Ramos (cell line): ENCODE results near the gene BCAS3.
"Not testable (repeated sequence)": the region's sequence is repeated elsewhere in the genome, so short reads cannot be mapped to it uniquely, and the experiment has no call there.

ENCODE experiments used
- in situ Hi-C: fragments of 300-500 bp; cut with MboI; formaldehyde crosslinking; loops from one replicate; pipeline ENCODE4 v1.14.3; 2022; ENCODE audit warnings: low sequenced_read_pairs; ENCODE audit not compliant: unreplicated experiment

Gene BCAS3

DNA sequence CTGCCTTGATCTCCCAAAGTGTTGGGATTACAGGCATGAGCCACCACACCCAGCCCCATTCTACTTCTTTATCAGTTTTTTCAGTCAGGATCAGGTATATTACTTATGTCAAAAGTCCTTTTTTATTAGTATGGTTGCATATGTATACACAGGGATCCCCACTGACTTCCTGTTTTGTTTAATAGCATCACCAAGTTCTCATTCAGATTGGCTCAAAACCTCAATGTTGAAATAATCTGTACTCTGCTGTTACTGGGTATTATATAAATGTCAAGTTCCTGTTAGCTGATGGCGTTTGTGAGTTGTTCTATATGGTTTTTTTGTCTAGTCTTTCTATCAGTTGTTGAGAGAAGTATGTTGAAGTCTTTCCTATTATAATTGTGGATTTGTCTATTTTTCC lies 168.5 kb downstream of the BCAS3 start:
- in situ Hi-C loops: no loop called here

DNA sequence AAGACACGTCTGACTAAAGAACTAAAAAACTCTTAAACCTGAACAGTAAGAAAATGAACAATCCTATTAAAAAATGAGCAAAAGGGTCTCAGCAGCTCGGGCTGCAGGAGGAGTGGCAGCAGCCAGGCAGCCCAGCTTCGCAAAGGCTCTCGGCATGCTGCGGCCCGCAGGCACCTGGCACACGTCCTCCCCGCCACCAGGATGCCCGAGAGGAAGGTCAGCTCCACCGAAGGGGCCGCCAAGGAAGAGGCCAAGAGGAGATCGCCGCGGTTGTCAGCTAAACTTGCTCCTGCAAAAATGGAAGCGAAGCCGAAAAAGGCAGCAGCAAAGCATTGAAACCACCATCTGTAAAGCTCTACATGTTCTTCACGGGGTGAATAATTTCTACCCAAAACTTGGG lies 173.5 kb downstream of the BCAS3 start:
- in situ Hi-C loops: no loop called here

DNA sequence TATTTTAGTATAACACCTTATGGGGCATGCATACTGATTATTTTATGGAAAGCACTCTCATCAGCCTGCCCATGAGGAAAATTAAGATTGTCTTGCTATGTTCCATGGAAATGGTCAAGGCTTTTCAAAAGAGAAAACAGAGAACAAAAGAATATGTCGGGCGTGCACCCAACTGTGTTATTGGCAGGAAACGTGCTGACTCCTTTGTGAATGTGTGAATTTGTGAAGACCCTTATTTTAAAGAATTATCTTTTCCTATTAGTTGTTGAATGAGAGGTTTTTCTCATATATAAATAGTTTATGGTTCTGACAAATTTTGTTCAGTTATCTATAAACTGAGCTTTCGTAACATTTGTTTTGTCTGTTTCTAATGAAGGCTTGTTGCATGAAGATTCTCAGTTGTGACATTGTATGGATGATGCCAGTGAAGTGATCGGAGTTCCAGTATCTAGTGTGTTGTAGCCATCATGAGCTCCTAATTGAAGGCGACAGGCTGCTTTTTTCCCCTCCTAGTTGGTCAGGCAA lies 180.0 kb downstream of the BCAS3 start:
- in situ Hi-C loops: no loop called here

DNA sequence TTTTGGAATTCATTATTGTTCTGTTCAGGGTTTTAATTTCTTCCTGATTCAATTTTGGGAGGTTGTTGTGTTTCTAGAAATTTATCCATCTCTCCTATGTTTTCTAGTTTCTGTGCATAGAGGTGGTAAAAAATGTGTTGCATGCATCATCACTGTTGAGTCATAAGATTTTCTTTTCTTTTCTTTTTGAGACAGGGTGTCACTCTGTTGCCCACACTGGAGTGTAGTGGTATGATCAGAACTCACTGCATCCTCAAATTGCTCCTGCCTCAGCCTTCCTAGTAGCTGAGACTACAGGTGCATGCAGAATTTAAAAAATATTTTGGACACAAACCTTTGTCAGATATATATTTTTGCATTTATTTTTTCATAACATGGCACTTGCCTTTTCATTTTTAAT lies 184.8 kb downstream of the BCAS3 start:
- in situ Hi-C loops: no loop called here

DNA sequence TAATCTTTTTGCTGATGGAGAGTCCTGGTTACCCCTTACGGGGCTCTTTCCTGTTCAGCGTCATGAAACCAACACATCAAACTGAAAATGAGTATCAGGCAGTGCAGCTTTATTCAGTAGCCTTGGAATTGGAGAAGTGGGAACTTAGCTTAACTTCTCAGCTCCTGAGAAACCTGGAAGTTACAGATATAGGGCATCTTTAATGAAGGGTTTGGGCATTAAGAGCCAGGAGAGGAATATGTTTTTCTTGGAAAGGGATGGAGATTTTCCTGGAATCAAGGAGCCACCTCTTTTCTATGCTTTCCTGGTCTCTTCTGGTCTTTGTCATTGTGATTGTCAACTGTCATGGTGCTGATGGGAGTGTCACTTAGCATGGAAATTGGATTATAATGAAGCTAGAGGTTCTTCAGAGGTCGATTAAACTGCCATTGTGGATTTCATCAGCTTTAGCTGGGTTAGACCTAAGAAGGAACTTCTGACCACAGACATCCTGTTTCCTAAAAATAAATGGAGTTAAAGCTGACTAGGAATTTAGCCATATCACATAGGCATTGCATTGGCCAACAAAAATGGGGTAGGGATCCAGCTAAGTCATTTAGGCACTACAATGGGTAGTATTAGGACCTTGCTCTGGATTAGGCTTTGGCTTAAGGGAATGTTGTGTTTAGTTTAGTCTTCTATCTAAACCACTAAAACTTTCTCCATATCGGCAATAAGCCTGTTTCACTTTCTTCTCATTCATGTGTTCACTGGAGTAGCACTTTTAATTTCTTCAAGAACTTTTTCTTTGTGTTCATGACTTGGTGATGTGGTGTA lies 186.4 kb downstream of the BCAS3 start:
- in situ Hi-C loops: no loop called here

DNA sequence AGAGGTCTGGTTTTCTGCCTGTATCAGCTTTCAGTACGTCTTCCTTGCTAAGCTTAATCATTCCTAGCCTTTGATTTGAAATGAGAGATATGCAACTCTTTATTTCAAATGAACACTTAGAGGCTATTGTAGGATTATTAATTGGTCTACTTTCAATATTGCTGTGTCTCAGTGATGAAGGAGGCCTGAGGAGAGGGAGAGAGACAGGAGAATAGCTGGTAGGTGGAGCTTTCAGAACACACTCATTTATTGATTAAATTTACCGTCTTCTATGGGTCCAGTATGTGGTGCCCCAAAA lies 187.0 kb downstream of the BCAS3 start:
- in situ Hi-C loops: no loop called here

DNA sequence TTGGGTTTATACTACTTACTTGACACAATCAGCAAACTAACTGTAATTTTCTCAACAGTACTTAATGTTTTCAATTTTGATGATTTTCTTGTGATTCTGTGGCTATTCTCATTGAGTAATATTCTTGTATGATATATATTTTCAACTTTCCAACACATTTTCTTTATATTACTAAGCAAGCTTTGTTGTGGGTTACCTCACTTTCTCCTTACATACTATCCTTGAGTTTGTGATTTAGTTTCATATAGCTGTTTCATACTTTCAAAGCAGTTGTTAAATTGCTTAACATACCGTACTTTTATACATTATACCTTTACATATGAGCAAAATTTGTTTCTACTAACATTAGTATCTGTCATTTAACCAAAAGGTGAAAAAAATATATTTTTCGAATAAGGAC lies 197.1 kb downstream of the BCAS3 start:
- in situ Hi-C loops: no loop called here

DNA sequence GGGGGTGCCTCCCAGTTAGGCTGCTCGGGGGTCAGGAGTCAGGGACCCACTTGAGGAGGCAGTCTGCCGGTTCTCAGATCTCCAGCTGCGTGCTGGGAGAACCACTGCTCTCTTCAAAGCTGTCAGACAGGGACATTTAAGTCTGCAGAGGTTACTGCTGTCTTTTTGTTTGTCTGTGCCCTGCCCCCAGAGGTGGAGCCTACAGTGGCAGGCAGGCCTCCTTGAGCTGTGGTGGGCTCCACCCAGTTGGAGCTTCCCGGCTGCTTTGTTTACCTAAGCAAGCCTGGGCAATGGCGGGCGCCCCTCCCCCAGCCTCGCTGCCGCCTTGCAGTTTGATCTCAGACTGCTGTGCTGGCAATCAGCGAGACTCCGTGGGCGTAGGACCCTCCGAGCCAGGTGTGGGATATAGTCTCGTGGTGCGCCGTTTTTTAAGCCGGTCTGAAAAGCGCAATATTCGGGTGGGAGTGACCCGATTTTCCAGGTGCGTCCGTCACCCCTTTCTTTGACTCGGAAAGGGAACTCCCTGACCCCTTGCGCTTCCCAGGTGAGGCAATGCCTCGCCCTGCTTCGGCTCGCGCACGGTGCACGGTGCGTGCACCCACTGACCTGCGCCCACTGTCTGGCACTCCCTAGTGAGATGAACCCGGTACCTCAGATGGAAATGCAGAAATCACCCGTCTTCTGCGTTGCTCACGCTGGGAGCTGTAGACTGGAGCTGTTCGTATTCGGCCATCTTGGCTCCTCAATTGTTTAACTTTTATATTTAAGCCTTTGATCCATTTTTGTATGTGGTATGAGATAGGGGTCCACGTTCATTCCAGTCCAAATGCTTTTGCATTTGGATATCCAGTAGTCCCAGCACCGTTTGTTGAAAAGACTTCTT lies 209.3 kb downstream of the BCAS3 start:
- in situ Hi-C loops: not testable (repeated sequence)

DNA sequence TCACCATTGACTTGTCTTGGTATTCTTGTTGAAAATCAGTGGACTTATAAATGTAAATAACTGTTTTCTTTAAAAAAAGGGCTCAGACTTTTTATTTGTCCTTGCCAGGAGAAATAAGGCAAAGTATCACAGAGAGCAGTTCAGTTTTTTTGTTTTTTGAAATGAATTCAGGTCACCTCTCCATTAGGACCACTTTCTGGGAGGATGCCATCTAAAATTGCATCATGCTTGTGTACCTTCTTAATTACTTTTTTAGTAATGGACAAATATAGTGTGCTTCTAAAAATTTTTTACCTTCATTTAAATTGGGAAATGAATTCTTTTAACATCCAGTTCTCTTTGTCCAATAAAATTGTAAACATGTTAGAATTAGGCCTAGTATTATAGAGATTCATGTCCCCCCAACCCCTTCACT lies 210.0 kb downstream of the BCAS3 start:
- in situ Hi-C loops: no loop called here

DNA sequence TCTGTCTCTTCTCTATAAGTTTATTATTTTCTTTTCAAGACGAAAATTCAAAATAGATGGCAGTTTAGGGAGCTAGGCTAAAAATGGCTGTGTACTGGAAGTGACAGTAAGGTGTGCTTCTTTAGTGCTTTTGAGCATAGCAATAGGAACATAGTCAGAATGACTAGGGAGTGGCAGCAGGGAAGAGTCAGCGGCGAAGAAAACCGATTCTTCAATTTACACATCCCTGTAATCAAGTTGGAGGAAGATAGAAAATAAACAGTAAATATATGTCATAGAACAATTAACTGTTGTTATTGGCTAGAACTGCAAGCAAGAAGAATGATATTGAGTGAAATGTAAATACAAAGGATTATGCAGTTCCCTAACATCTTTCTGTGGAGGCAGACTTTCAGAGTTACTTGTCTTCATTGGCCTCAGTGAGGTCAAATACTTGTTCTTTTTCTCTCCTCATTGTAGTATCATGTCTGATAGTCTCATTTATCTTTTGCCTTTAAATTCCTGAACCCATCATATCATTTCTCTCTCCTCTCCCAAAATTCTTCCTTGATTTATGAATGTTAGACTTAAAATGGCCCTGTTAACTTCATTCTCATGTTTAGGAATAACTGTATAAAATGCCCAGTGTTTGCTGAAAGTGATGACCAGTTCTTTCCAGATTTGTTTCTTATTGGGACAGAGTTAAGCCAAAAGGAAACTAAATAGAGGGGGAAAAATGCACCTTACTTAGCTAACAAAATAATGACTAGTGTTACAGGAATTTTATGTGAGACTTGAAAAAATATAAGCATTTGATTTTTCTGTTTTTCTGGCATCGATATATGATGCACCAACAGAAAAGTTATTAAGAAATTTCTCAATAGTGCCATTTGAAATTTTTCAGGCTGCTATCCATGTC lies 211.4 kb downstream of the BCAS3 start:
- in situ Hi-C loops: no loop called here

DNA sequence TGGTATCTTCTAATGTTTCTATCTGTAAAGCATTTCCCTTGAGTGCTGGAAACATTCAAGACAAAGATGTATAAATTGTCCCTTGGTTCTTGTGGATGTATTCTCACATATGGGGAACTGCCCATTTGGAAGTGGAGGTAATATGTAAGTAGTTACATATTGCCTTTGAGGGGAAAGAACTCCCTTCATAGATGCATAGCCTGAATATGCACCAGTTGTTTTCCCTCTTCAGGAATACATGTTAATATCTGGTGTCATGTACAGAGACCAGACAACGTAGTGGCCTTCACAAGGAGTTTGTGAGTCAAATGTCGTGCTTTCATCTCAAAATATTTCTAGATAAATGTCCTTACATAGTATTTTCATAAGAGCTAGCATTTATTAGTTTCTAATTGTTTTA lies 213.5 kb downstream of the BCAS3 start:
- in situ Hi-C loops: no loop called here

DNA sequence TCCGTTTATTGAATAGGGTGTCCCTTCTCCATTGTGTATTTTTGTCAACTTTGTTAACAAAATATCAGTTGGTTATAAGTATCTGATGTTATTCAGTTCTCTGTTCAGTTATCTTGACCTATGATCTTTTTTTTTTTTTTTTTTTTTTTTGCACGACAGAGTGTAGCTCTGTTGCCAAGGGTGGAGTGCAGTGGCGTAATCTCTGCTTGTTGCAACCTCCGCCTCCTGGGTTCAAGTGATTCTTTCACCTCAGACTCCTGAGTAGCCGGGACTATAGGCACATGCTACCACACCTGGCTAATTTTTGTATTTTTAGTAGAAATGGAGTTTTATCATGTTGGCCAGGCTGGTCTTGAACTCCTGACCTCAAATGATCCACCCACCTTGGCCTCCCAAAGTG lies 215.8 kb downstream of the BCAS3 start:
- in situ Hi-C loops: no loop called here

DNA sequence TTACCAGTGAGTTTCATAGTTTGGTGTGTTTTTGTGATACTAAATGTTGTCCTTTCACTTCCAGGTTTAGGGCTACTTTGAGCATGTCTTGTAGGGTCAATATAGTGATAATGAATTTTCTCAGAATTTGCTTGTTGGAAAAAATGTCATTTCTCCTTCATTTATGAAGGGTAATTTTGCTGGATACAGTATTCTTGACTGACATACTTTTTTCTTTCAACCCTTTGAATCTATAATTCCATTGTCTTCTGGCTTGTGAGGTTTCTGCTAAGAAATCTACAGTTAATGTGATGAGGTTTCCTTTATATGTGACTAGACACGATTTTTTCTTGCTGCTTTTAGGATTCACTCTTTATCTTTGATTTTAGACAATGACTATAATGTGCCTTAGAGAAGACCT lies 219.3 kb downstream of the BCAS3 start:
- in situ Hi-C loops: no loop called here

DNA sequence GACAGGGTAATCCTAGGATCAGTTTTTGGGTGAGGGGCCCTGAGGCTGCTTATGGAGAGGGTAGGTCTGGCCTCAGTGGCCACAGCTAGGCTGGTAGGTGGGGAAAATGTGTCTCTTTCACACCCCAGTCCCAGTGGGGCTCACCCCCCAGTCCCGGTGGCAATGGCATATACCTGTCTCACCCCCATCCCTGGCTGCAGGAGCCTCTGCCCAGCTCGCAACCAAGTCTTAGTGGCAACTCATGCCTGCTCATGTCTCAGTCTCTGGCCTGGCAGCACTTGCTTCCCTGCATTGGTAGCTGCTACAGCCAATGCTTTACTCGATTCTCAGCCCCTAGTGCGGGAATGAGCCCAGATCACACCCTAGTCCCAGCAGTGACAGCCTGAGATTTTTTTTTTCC lies 221.5 kb downstream of the BCAS3 start:
- in situ Hi-C loops: no loop called here

DNA sequence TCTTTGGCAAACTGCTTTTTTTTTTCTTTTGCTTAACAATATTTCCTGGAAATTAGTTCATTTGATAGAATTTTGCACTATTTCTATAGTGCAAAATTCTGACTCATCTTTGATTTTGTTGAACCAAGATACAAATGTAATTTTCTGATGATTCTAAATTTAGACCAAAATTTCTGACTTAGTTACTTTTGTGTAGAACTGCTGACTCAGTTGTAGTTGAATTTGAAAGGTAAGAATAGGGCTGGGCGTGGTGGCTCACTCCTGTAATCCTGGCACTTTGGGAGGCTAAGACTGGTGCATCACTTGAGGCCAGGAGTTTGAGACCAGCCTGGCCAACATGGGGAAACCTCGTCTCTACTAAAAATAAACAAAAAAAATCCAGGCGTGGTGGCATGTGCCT lies 223.0 kb downstream of the BCAS3 start:
- in situ Hi-C loops: no loop called here

DNA sequence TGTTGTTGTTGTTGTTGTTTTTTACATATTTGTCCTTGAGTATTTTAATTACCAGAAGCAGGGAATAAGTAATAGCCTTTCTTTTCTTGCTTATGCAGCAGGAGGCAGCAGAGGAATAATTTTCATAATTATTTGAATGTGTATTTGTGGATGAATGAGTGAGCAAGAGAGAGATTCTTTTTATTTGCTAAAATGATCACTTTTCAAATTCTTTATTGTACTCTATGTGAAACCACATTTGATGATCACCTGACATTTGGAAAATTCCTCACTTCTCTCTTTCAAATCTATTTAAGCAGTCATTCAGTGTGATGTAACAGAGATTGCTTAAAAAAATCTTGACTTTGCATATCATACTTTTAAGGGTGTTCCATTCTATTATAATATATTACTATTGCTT lies 223.6 kb downstream of the BCAS3 start:
- in situ Hi-C loops: no loop called here

DNA sequence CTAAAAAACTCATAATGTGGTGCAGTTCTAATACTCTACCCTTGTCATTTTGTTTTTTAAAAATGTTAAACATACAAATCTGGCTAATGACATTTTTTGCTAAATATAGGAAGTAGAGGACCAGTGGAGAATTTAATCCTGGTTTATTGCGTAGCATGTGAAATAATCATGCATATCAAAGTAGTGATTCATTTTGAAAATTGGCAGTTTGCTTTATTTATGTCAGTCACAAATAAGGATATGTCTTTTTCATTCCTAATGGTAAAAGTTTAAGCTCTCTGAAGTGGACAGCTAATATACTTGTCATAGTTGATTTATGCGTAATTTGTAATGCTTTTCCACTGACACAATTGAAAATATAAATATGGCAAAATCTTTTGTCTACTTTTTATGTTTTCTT lies 224.2 kb downstream of the BCAS3 start:
- in situ Hi-C loops: no loop called here

DNA sequence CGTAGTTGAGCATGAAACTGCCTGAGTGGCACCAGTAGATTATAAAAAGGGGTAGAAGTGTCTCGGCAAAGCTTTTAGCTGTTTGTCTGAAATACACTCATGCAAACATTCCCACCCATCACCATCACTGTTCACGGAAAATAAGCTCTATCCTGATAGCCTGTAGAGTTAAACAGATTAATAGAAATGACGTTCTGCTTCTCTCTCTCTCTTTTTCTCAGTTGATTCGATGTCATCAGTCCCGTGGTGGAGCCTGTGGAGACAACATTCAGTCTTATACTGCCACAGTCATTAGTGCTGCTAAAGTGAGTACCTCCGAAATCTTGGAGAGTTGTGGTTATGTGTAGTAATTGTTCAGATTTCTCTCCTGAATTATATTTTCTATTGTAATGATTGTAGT lies 224.7 kb downstream of the BCAS3 start:
- in situ Hi-C loops: no loop called here

DNA sequence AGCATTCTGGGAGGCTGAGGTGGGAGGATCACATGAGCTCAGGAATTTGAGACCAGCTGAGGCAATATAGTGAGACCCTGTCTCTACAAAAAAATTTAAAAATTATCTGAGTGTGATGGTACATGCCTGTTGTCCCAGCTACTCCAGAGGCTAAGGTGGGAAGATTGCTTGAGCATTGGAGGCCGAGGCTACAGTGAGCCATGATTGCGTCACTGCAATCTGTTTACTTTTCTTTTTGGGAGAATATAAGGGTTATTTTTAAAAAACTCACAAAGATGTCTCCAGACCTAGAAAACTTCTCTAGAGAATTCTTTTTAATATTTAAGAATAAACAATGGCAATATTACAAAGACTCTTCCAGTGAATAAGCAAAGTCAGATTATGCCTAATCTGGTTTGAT lies 226.9 kb downstream of the BCAS3 start:
- in situ Hi-C loops: no loop called here

DNA sequence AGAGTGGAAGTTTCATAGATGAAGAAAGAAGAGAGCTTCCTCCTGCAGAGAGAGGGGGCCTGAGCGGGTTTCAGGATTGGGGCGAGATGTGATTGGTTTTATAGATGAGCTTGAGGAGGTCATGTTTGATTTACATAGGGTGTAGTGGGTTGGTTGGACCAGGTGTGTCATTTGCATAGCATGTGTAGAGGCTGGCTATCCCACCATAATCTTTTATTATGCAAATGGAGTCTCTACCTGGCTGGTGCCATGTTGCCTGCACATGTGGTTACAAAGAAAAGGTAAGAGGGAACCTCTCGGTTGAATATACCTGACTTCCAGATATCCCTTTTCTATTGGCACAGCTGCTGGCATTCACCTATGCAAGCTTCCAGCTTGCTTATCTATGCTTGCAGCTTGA lies 228.1 kb downstream of the BCAS3 start:
- in situ Hi-C loops: no loop called here

DNA sequence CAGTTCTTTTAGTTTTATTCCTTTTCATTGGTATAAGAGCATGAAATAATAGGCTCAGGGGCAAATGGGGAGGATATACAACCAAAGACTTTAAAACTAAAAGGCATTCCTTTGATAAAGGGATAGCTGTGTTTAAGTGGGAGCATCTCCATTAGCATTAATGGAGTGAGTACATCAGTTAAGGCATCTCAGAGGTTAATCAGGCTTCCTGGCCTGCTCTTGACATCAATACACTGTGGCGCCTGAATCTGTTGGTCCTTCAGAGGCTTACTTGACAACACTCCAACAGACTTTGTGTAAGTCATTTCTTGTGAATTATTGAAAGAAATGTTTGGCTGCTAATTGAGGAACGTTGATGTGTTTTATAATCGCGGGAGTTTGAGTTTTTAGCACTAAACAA lies 230.7 kb downstream of the BCAS3 start:
- in situ Hi-C loops: no loop called here
